Suprapubic skin (tissue), 4 donors: Measurements from ENCODE around the gene CERS6. TPM values are rescaled to one million over a fixed set of nuclear protein-coding genes. Genes with fewer than 3 reads are reported as not detected.

Source experiments
- DNase-seq, 2 donors: peaks; one replicate each; pipeline ENCODE4 v3.0.0-alpha.2; 2019; ENCODE audit warnings: low spot score in 2 of 2
- H3K27ac ChIP-seq: fragments of 200-600 bp; sonication (generic); one replicate; pipeline ENCODE4 v1.5.1; 2019
- H3K27me3 ChIP-seq: fragments of 200-600 bp; sonication (generic); one replicate; pipeline ENCODE4 v1.5.1; 2019
- H3K36me3 ChIP-seq: fragments of 200-600 bp; sonication (generic); one replicate; pipeline ENCODE4 v1.5.1; 2019
- H3K4me1 ChIP-seq: fragments of 200-600 bp; sonication (generic); one replicate; pipeline ENCODE4 v1.5.1; 2019
- H3K4me3 ChIP-seq: fragments of 200-600 bp; sonication (generic); one replicate; pipeline ENCODE4 v1.5.1; 2019; ENCODE audit warnings: mild to moderate bottlenecking
- H3K9me3 ChIP-seq: fragments of 200-600 bp; sonication (generic); one replicate; pipeline ENCODE4 v1.5.1; 2019
- CTCF ChIP-seq, 2 donors: fragments of 200-600 bp in 1 of 2; fragments of 450-650 bp in 1 of 2; sonication (generic) in 1 of 2; IDR thresholded peaks; one replicate each; pipeline ENCODE4 v1.5.1; 2016 to 2019; ENCODE audit warnings: antibody characterized with exemption in 2 of 2, mild to moderate bottlenecking in 1 of 2, moderate library complexity in 1 of 2
- EP300 ChIP-seq: sonication (generic); formaldehyde crosslinking; IDR thresholded peaks from one replicate; pipeline ENCODE4 v1.6.1; 2017; ENCODE audit warnings: antibody characterized with exemption
- POLR2A ChIP-seq, 2 donors: fragments of 450-650 bp; IDR thresholded peaks; one replicate each; pipeline ENCODE4 v1.6.1; 2017; ENCODE audit warnings: antibody characterized with exemption in 2 of 2, mild to moderate bottlenecking in 2 of 2, moderate library complexity in 2 of 2
- POLR2AphosphoS5 ChIP-seq, 3 donors: sonication (generic); formaldehyde crosslinking; IDR thresholded peaks; one replicate each; pipeline ENCODE4 v1.6.1; 2017; ENCODE audit warnings: antibody characterized with exemption in 3 of 3
- WGBS: methylation state at CpG from one replicate; pipeline ENCODE4 v1.1.5; 2018; 5-methylcytosine and 5-hydroxymethylcytosine counted together
- total RNA-seq, 4 donors: library from RNA; depleted of rRNA; stranded (reverse); fragments of >200 nt; gene quantifications; one replicate each; pipeline ENCODE4 v1.1.0, GENCODE V29; 2016

The CERS6 gene
- total RNA-seq, 4 donors from 2014 or later: 68.7 to 83.3 (median 77.0) TPM

- no peak overlapping the region for H3K27ac ChIP-seq
- DNase-seq: no peak
- H3K36me3 ChIP-seq: no peaks in the 10 kb centered on the region
- TF ChIP-seq CTCF (IDR thresholded peaks at IDR 0.05) (peak in 1 of 2 donors; percentile 5), POLR2AphosphoS5 (IDR thresholded peaks at IDR 0.05) (no peak)
- 64% methylated on average over 3 of the region's 3 CpGs for WGBS
- H3K4me3 ChIP-seq: no peak overlapping the region
- H3K4me1 ChIP-seq: no peaks in the 10 kb centered on the region
- H3K27me3 ChIP-seq: no peaks in the 10 kb centered on the region
- H3K9me3 ChIP-seq: no peaks in the 10 kb centered on the region
Measured at GRCh38 chr2:168687314-168687713, 231.2 kb downstream of the CERS6 start.

- no peak for TF ChIP-seq POLR2AphosphoS5 (IDR thresholded peaks at IDR 0.05)
- no peak for TF ChIP-seq POLR2A (IDR thresholded peaks at IDR 0.05)
- no peak for TF ChIP-seq CTCF (IDR thresholded peaks at IDR 0.05)
- TF ChIP-seq EP300: no peak
- Histone ChIP-seq H3K36me3 (no peaks in the 10 kb centered on the region), H3K4me1 (no peaks in the 10 kb centered on the region), H3K27ac (no peak overlapping the region), H3K27me3 (no peaks in the 10 kb centered on the region), H3K9me3 (no peaks in the 10 kb centered on the region), H3K4me3 (no peak overlapping the region)
- 92% methylated on average over 1 of the region's 1 CpG for WGBS
- no peak for DNase-seq
Measured at GRCh38 chr2:168690381-168690885, 234.4 kb downstream of the CERS6 start.

GRCh38 chr2:168691221-168691620 is 235.1 kb downstream of the CERS6 start:
- DNase-seq: no peak
- no peak overlapping the region for H3K4me3 ChIP-seq
- peaks cover 2% of the 10 kb centered on the region for H3K36me3 ChIP-seq
- H3K27me3 ChIP-seq: no peaks in the 10 kb centered on the region
- no peak for TF ChIP-seq POLR2A (IDR thresholded peaks at IDR 0.05)
- TF ChIP-seq CTCF (IDR thresholded peaks at IDR 0.05): no peak
- TF ChIP-seq POLR2AphosphoS5 (IDR thresholded peaks at IDR 0.05): no peak
- no peak for TF ChIP-seq EP300
- 88% methylated on average over 1 of the region's 1 CpG for WGBS
- H3K9me3 ChIP-seq: no peaks in the 10 kb centered on the region
- H3K27ac ChIP-seq: no peak overlapping the region
- H3K4me1 ChIP-seq: no peaks in the 10 kb centered on the region

GRCh38 chr2:168692132-168692744 is 236.2 kb downstream of the CERS6 start:
- no peak for TF ChIP-seq POLR2AphosphoS5 (IDR thresholded peaks at IDR 0.05)
- no peak for TF ChIP-seq EP300
- TF ChIP-seq CTCF (IDR thresholded peaks at IDR 0.05): no peak
- Histone ChIP-seq H3K4me1 (no peaks in the 10 kb centered on the region), H3K9me3 (no peaks in the 10 kb centered on the region), H3K4me3 (no peak overlapping the region), H3K27ac (no peak overlapping the region), H3K36me3 (peaks cover 3% of the 10 kb centered on the region), H3K27me3 (no peaks in the 10 kb centered on the region)
- DNase-seq: no peak
- WGBS: 73% methylated on average over 4 of the region's 4 CpGs

GRCh38 chr2:168694173-168694572 is 238.1 kb downstream of the CERS6 start:
- WGBS: 76% methylated on average over 3 of the region's 3 CpGs
- DNase-seq: no peak
- Histone ChIP-seq H3K27me3 (no peaks in the 10 kb centered on the region), H3K27ac (no peak overlapping the region), H3K9me3 (no peaks in the 10 kb centered on the region), H3K4me3 (no peak overlapping the region), H3K36me3 (peaks cover 3% of the 10 kb centered on the region), H3K4me1 (no peaks in the 10 kb centered on the region)
- TF ChIP-seq EP300: no peak
- no peak for TF ChIP-seq POLR2AphosphoS5 (IDR thresholded peaks at IDR 0.05)
- TF ChIP-seq CTCF (IDR thresholded peaks at IDR 0.05): no peak
- TF ChIP-seq POLR2A (IDR thresholded peaks at IDR 0.05): no peak
